Measurements from ENCODE around the gene FLAD1.

DNA sequence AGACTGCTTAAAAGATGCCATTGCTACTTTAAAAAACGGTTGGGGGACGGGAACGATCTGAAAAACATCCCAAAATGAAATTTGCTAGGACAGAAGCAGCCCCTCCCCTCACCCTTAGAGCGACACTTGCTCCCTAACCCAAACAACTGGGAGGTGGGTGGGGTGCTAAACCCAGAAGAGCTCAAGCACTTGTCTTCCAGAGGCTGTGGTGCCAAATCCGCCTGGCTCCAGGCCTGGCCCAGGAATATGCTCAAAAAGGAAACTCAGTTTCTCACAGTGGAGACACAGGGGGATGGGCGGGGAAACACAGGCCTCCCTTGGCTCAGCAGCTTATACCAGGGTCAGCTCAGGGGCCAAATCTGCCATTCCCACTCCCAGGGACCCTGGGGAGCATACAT is 26.6 kb upstream of the FLAD1 start:
- TF ChIP-seq, protein P1, sequence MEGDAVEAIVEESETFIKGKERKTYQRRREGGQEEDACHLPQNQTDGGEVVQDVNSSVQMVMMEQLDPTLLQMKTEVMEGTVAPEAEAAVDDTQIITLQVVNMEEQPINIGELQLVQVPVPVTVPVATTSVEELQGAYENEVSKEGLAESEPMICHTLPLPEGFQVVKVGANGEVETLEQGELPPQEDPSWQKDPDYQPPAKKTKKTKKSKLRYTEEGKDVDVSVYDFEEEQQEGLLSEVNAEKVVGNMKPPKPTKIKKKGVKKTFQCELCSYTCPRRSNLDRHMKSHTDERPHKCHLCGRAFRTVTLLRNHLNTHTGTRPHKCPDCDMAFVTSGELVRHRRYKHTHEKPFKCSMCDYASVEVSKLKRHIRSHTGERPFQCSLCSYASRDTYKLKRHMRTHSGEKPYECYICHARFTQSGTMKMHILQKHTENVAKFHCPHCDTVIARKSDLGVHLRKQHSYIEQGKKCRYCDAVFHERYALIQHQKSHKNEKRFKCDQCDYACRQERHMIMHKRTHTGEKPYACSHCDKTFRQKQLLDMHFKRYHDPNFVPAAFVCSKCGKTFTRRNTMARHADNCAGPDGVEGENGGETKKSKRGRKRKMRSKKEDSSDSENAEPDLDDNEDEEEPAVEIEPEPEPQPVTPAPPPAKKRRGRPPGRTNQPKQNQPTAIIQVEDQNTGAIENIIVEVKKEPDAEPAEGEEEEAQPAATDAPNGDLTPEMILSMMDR (IDR thresholded peaks at IDR 0.05) = no peak
- TF ChIP-seq POLR2A (IDR thresholded peaks at IDR 0.05) = no peak

Data from heart left ventricle (tissue), 13 donors.